ENCODE measurements around the gene RPL5. TPM values are rescaled to one million over a fixed set of nuclear protein-coding genes. Genes with fewer than 3 reads are reported as not detected.

RPL5 gene
- total and polyA plus RNA-seq, 2 experiments from 2014 or later: 918 to 1,643 TPM

DNA sequence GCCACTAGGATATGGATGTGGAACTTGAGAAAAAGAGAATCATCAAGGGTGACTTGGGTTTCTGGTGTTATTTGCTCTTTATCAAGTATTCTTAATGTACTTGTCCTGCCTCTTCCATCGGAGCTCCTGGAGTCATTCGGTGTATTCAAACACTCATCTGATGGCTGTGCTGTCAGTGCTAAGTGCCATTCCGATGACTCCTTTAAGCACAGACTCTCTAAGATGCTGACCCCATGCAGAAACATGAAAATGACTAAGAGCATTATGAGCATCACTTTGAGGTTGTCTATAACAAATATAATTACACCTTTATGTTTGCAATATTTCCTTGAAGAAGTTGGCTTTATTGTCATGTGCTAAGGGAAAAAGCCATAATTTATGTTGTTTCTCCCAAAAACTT, 11.3 kb upstream of the RPL5 start:
- Histone ChIP-seq H3K4me1 (ENCODE audit: low read depth) (no peaks in the 10 kb centered on the region), H3K4me3 (no peak overlapping the region), H3K36me3 (no peaks in the 10 kb centered on the region), H3K27ac (no peak overlapping the region), H3K9me3 (ENCODE audit: low read depth) (no peaks in the 10 kb centered on the region), H3K27me3 (no peaks in the 10 kb centered on the region)
- no peak for DNase-seq (ENCODE audit: low read depth in 1 of 2, low spot score in 1 of 2)
- TF ChIP-seq, protein P1, sequence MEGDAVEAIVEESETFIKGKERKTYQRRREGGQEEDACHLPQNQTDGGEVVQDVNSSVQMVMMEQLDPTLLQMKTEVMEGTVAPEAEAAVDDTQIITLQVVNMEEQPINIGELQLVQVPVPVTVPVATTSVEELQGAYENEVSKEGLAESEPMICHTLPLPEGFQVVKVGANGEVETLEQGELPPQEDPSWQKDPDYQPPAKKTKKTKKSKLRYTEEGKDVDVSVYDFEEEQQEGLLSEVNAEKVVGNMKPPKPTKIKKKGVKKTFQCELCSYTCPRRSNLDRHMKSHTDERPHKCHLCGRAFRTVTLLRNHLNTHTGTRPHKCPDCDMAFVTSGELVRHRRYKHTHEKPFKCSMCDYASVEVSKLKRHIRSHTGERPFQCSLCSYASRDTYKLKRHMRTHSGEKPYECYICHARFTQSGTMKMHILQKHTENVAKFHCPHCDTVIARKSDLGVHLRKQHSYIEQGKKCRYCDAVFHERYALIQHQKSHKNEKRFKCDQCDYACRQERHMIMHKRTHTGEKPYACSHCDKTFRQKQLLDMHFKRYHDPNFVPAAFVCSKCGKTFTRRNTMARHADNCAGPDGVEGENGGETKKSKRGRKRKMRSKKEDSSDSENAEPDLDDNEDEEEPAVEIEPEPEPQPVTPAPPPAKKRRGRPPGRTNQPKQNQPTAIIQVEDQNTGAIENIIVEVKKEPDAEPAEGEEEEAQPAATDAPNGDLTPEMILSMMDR (IDR thresholded peaks at IDR 0.05; ENCODE audit: low read depth, low read length): no peak

DNA sequence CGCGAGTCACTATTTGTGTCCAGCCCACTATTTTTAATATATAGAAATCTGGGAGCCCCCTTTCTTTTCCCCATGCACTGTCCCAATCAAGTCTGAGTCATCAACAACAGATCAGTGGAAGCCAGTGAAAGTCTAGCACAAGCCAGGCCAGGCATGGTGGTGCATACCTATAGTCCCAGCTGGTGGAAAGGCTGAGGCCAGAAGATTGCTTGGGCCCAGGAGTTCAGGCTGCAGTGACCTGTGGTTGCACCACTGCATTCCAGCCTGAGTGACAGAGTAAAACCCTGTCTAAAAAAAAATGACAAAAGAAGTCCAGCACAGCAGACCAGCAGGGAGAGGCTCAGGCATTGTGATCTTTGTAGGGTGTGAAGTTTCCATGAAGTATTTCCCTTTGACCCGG, 9.0 kb upstream of the RPL5 start:
- Histone ChIP-seq H3K4me3 (no peak overlapping the region), H3K36me3 (no peaks in the 10 kb centered on the region), H3K27ac (no peak overlapping the region), H3K27me3 (no peaks in the 10 kb centered on the region), H3K9me3 (ENCODE audit: low read depth) (no peaks in the 10 kb centered on the region), H3K4me1 (ENCODE audit: low read depth) (no peaks in the 10 kb centered on the region)
- TF ChIP-seq, protein P1 (IDR thresholded peaks at IDR 0.05; ENCODE audit: low read depth, low read length): no peak
- peak; percentile 3 to 73 for DNase-seq (ENCODE audit: low read depth in 1 of 2, low spot score in 1 of 2)

DNA sequence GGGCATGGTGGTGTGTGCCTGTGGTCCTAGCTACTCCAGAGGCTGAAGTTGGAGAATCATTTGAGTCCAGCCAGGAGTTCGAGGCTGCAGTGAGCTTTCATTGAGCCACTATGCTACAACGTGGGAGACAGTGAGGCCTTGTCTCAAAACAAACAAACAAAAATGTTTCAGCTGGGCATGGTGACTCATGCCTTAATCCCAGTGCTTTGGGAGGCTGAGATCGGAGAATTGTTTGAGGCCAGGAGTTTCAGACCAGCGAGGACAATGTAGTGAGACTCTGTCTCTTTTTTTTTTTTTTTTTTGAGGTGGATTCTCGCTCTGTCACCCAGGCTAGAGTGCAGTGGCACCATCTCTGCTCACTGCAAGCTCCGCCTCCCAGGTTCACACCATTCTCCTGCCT, 5.0 kb upstream of the RPL5 start:
- Histone ChIP-seq H3K27me3 (no peaks in the 10 kb centered on the region), H3K4me1 (ENCODE audit: low read depth) (no peaks in the 10 kb centered on the region), H3K36me3 (no peaks in the 10 kb centered on the region), H3K27ac (no peak overlapping the region), H3K4me3 (no peak overlapping the region), H3K9me3 (ENCODE audit: low read depth) (no peaks in the 10 kb centered on the region)
- DNase-seq (ENCODE audit: low read depth in 1 of 2, low spot score in 1 of 2): no peak
- TF ChIP-seq, protein P1 (IDR thresholded peaks at IDR 0.05; ENCODE audit: low read depth, low read length): no peak

DNA sequence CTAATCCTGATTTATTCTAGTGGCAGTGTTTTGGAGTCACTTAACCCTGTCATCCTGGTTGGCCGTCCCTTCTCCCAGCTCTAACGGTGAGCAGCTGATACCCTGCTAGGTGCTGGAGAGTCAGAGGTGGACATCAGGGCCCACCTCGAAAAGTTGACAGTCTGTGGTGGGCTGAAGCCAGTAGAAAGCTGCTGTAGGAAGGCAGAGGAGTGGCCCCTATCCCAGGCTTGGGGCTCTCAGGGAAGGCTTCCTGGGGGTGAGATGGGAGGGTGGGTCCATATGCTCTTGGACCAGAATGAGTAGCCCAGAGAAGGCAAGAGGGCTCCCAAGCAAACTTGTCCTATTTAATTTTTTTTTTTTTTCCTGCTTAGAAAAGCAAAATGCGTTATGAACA, 475 bp upstream of the RPL5 start:
- H3K36me3 ChIP-seq: peaks cover 28% of the 10 kb centered on the region
- no peak for DNase-seq (ENCODE audit: low read depth in 1 of 2, low spot score in 1 of 2)
- H3K9me3 ChIP-seq (ENCODE audit: low read depth): no peaks in the 10 kb centered on the region
- no peaks in the 10 kb centered on the region for H3K27me3 ChIP-seq
- H3K27ac ChIP-seq: no peak overlapping the region
- TF ChIP-seq, protein P1 (IDR thresholded peaks at IDR 0.05; ENCODE audit: low read depth, low read length): no peak
- H3K4me1 ChIP-seq (ENCODE audit: low read depth): peaks cover 13% of the 10 kb centered on the region
- no peak overlapping the region for H3K4me3 ChIP-seq

DNA sequence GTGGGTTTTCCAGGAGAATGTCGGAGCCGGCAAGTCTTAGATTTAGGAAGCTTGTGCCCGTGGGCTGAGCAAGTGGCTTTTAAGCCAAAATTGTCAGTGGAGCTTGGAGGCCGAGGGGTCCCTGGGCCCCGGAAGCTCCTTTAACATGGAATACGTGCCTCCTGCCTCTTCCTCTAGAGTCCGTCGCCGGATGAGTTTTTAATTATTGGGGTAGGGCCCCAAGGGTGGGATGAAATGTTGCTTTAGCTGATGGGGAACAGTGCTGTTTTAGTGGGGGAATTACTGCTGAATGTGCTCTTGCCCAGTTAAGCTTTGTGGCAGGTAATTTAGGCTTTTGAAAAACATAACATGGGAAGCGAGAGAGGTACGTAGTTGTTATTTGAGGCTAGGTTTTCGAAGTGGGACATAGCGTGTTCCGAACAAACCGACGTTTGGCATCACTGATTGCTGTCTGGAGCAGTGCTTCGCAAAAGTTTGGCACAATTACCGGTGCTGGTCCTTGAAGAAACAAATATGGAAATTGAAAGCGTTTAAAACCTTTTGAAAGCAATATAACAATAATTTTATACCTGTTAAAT, 786 bp downstream of the RPL5 start:
- peaks cover 41% of the 10 kb centered on the region for H3K36me3 ChIP-seq
- TF ChIP-seq, protein P1 (IDR thresholded peaks at IDR 0.05; ENCODE audit: low read depth, low read length): no peak

More for the DNA sequence above, 786 bp downstream of the RPL5 start:
- Histone ChIP-seq H3K9me3 (ENCODE audit: low read depth) (no peaks in the 10 kb centered on the region), H3K4me1 (ENCODE audit: low read depth) (peaks cover 13% of the 10 kb centered on the region), H3K27ac (peak overlapping the region; percentile 97), H3K27me3 (no peaks in the 10 kb centered on the region), H3K4me3 (peak overlapping the region; percentile 95)
- DNase-seq (ENCODE audit: low read depth in 1 of 2, low spot score in 1 of 2): peak in 1 of 2 donors; percentile 36
